ENCODE results near the gene MAD1L1.

- TF ChIP-seq POLR2A (IDR thresholded peaks at IDR 0.05; ENCODE audit: low read depth, low read length) (no peak), TAF1 (IDR thresholded peaks at IDR 0.05; ENCODE audit: borderline replicate concordance, low read depth, low read length) (no peak), POLR2AphosphoS5 (IDR thresholded peaks at IDR 0.05; ENCODE audit: low read depth, low read length) (no peak)
Measured at GRCh38 chr7:2256306-2257045, 23.7 kb upstream of the MAD1L1 start.
